Naive thymus-derived CD8-positive, alpha-beta T cell (primary cell): ENCODE measurements around the gene LPO. TPM values are rescaled to one million over a fixed set of nuclear protein-coding genes. Genes with fewer than 3 reads are reported as not detected.

Source experiments
- polyA plus RNA-seq, 3 donors: library from polyadenylated mRNA; unstranded; fragments of 300-500 nt; fragmentation: Illumina TruSeq; gene quantifications; one replicate each; pipeline ENCODE4 v1.2.3, GENCODE V29; 2021
- total RNA-seq, 8 experiments: library from RNA in 2 of 8; stranded (reverse) in 2 of 8; gene quantifications; one replicate each; pipeline ENCODE4 v1.2.3 and lab custom pipeline; 2021 to 2026

Gene LPO
- total and polyA plus RNA-seq, 5 experiments from 2014 or later, result not detected

Other genes with a start within 250 kb of the LPO start
- gene SRSF1, start 231.3 kb upstream of the LPO start, total RNA-seq, result 100 to 1,000 TPM; 213 to 256 TPM
- gene SRSF1, start 231.3 kb upstream of the LPO start, polyA plus RNA-seq, result 10 to 100 TPM; 43.5 to 51.6 (median 45.4) TPM
- 10 to 100 TPM; 35.3 to 36.5 TPM for gene DYNLL2, start 155.2 kb upstream of the LPO start, total RNA-seq
- 1 to 10 TPM; 1.1 to 1.3 (median 1.2) TPM for gene DYNLL2, start 155.2 kb upstream of the LPO start, polyA plus RNA-seq
- 1 to 10 TPM; 2.6 to 2.9 TPM for gene OR4D1, start 90.2 kb upstream of the LPO start, total RNA-seq
- 1 to 10 TPM; 1.6 to 3.0 (median 2.9) TPM for gene OR4D1, start 90.2 kb upstream of the LPO start, polyA plus RNA-seq
- gene OR4D2, start 71.6 kb upstream of the LPO start, total RNA-seq, result not detected
- gene OR4D2, start 71.6 kb upstream of the LPO start, polyA plus RNA-seq, result not detected
- not detected for gene EPX, start 45.9 kb upstream of the LPO start, total RNA-seq
- not detected for gene EPX, start 45.9 kb upstream of the LPO start, polyA plus RNA-seq
- gene MKS1, start 19.3 kb upstream of the LPO start, total RNA-seq, result 10 to 100 TPM; 23.0 to 28.5 TPM
- 10 to 100 TPM; 10.5 to 14.2 (median 13.0) TPM for gene MKS1, start 19.3 kb upstream of the LPO start, polyA plus RNA-seq
- gene MPO, start 42.4 kb downstream of the LPO start, total RNA-seq, result not detected
- not detected for gene MPO, start 42.4 kb downstream of the LPO start, polyA plus RNA-seq
- 10 to 100 TPM; 15.2 to 15.4 TPM for gene TSPOAP1, start 90.2 kb downstream of the LPO start, total RNA-seq
- gene TSPOAP1, start 90.2 kb downstream of the LPO start, polyA plus RNA-seq, result 1 to 10 TPM in 2 of 3 donors, under 1 TPM in 1; 0.43 to 1.9 (median 1.5) TPM
- 10 to 100 TPM; 58.2 to 65.9 TPM for gene SUPT4H1, start 113.6 kb downstream of the LPO start, total RNA-seq
- gene SUPT4H1, start 113.6 kb downstream of the LPO start, polyA plus RNA-seq, result 10 to 100 TPM; 63.7 to 97.4 (median 76.1) TPM
- gene RNF43, start 178.9 kb downstream of the LPO start, total RNA-seq, result 1 to 10 TPM; 1.2 to 1.7 TPM
- under 1 TPM; 0.07 to 0.90 (median 0.75) TPM for gene RNF43, start 178.9 kb downstream of the LPO start, polyA plus RNA-seq
- gene HSF5, start 249.8 kb downstream of the LPO start, total RNA-seq, result 1 to 10 TPM; 2.9 to 3.0 TPM
- 1 to 10 TPM in 1 of 3 donors, under 1 TPM in 2; 0.14 to 1.8 (median 0.73) TPM for gene HSF5, start 249.8 kb downstream of the LPO start, polyA plus RNA-seq